ENCODE results near the gene FOXP1. TPM values are rescaled to one million over a fixed set of nuclear protein-coding genes. Genes with fewer than 3 reads are reported as not detected.

Gene FOXP1
- total and polyA plus RNA-seq, 2 of the 8 experiments (the other 6 are each of a cell fraction or from before 2014, with no cell fraction given), result 13.9 to 25.4 TPM

DNA sequence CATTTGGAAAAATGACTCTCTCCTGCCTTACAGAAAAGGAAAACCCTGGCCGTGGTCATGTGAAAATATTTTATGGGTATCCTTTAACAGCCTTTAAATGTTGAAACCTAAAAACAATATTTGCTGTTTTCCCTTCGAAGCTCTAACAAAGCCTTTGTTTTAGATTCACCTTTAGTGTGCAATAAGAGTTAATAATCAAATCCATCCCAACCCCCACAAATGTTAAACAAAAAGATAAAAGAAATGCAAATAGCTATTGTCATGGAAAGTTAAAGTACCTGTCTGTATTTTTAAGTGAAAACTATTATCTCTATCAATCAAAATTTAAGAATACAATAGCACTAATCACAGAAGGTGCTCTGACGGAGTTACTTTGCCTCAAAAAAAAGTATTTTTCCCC is 279.3 kb downstream of the FOXP1 start:
- Histone ChIP-seq H3K9me3 (ENCODE audit: insufficient read depth in 2 of 2, low read depth in 1 of 2, low read length in 1 of 2) (no peaks in the 10 kb centered on the region), H3K36me3 (ENCODE audit: control insufficient read depth in 2 of 4, insufficient read depth in 4 of 4, low read length in 3 of 4) (no peaks in the 10 kb centered on the region), H2BK5ac (ENCODE audit: low read depth, low read length) (0 out of 2 replicates have a peak overlapping the region, but pooled peaks have one; percentile 80), H3K4me2 (ENCODE audit: insufficient read depth in 1 of 2, low read depth in 2 of 2, low read length in 2 of 2) (peak overlapping the region; percentile 73 to 87), H4K5ac (ENCODE audit: insufficient read length, low read depth, low read length) (peak overlapping the region; percentile 70), H4K91ac (replicated peaks; ENCODE audit: insufficient read length, low read length) (no peak overlapping the region), H3K56ac (replicated peaks; ENCODE audit: insufficient read length, low read depth, low read length) (no peak overlapping the region), H3K4ac (replicated peaks; ENCODE audit: insufficient read length, low read depth, low read length) (no peak overlapping the region), H3K23ac (ENCODE audit: insufficient read length) (no peak overlapping the region), H3K14ac (ENCODE audit: insufficient read length) (no peak overlapping the region), H4K20me1 (replicated peaks in 1 of 2; ENCODE audit: control insufficient read depth in 1 of 2, insufficient read depth in 2 of 2, low read length in 2 of 2) (no peaks in the 10 kb centered on the region), H3K4me1 (replicated peaks in 1 of 4; ENCODE audit: control insufficient read depth in 3 of 4, insufficient read depth in 4 of 4, low read length in 3 of 4) (peaks cover 2 to 44% (median 17%) of the 10 kb centered on the region in 4 experiments; a peak in 5 of 7 replicates), H3K23me2 (ENCODE audit: low read depth, low read length) (peaks cover 4% of the 10 kb centered on the region; the same call in 1 of the 2 replicates), H4K8ac (ENCODE audit: extremely low read depth, insufficient read depth, low read length) (no peak overlapping the region), H3K27ac (ENCODE audit: low read depth, low read length) (no peak overlapping the region), H2AFZ (ENCODE audit: low read length) (no peak overlapping the region), H3K79me2 (ENCODE audit: control insufficient read depth in 1 of 2, insufficient read depth in 2 of 2, low read length in 2 of 2) (peaks cover 8 to 58% of the 10 kb centered on the region in 2 experiments; a peak in 3 of 4 replicates), H3K27me3 (replicated peaks in 1 of 4; ENCODE audit: control insufficient read depth in 3 of 4, extremely low read depth in 1 of 4, insufficient read depth in 3 of 4, low read length in 3 of 4) (no peaks in the 10 kb centered on the region), H2BK15ac (ENCODE audit: low read length) (no peak overlapping the region), H2BK12ac (ENCODE audit: low read depth, low read length) (no peak overlapping the region), H3K4me3 (ENCODE audit: extremely low read depth in 1 of 4, insufficient read depth in 2 of 4, low read depth in 3 of 4, low read length in 4 of 4) (peak overlapping the region; percentile 75 to 98 (median 80)), H3K18ac (ENCODE audit: extremely low read depth, low read length) (peak overlapping the region; percentile 39; the same call in 1 of the 2 replicates), H3K9ac (replicated peaks in 1 of 4; ENCODE audit: extremely low read depth in 1 of 4, low read depth in 3 of 4, low read length in 3 of 4) (no peak overlapping the region; a peak in 1 of 7 replicates), H2BK20ac (ENCODE audit: low read length) (no peak overlapping the region), H3K79me1 (ENCODE audit: low read depth, low read length) (no peaks in the 10 kb centered on the region; the same call in 1 of the 2 replicates), H2BK120ac (replicated peaks; ENCODE audit: low read depth, low read length) (no peak overlapping the region), H2AK5ac (ENCODE audit: low read depth, low read length) (no peak overlapping the region)
- CTCF ChIA-PET (ENCODE audit: partially characterized antibody), result interaction anchor here (1.1 to 1.2 kb wide), 2 partner anchors 171 to 245 kb away, joined by 3 read pairs; no protein-coding TSS in a partner anchor
- FAIRE-seq, result no peak
- no peak for TF ChIP-seq PHF8 (conservative IDR thresholded peaks at IDR 0.05; ENCODE audit: low read depth, low read length)
- no peak for TF ChIP-seq USF2 (IDR thresholded peaks at IDR 0.05; ENCODE audit: low read length)
- TF ChIP-seq SUZ12 (IDR thresholded peaks at IDR 0.05; ENCODE audit: low read length), result no peak
- TF ChIP-seq SAP30 (IDR thresholded peaks at IDR 0.05; ENCODE audit: insufficient read depth, insufficient replicate concordance, low read length), result no peak
- TF ChIP-seq TAF7 (optimal IDR thresholded peaks at IDR 0.05; ENCODE audit: borderline replicate concordance, low read depth, low read length), result no peak
- no peak for TF ChIP-seq RXRA (IDR thresholded peaks at IDR 0.05; ENCODE audit: insufficient read depth, low read depth, low read length)
- TF ChIP-seq EGR1 (IDR thresholded peaks at IDR 0.05; ENCODE audit: borderline replicate concordance, low read depth, low read length), result no peak
- no peak for TF ChIP-seq SIN3A (conservative IDR thresholded peaks at IDR 0.05 in 1 of 2, IDR thresholded peaks at IDR 0.05 in 1 of 2; ENCODE audit: low read depth in 1 of 2, low read length in 2 of 2)
- no peak for TF ChIP-seq CBX5 (IDR thresholded peaks at IDR 0.05; ENCODE audit: low read depth, low read length)
- 3% methylated on average over 3 of the region's 3 CpGs; no CpG with 5 or more reads in 1 of the 2 experiments for WGBS, 2 experiments (ENCODE audit: extremely low coverage in 1 of 2, insufficient coverage in 1 of 2, insufficient read length in 1 of 2, insufficient replicate concordance in 2 of 2, low coverage in 1 of 2, low lambda C conversion rate in 2 of 2, missing lambda C conversion rate in 1 of 2)
- POLR2A ChIA-PET (ENCODE audit: partially characterized antibody), result interaction anchor here (1.1 kb wide), 1 partner anchor 12 kb away, joined by 4 read pairs; no protein-coding TSS in a partner anchor
- DNase-seq (ENCODE audit: low read depth in 1 of 2, low spot score in 2 of 2), result no peak

Measured in H1 (cell line).